Rectal smooth muscle tissue (tissue), 1 donor: ENCODE data around the gene EVX1.

Experiments used
- H3K27ac ChIP-seq: one replicate; pipeline ENCODE4 v1.7.0; 2013; ENCODE audit warnings: low read depth, low read length, inconsistent platforms
- H3K27me3 ChIP-seq: one replicate; pipeline ENCODE4 v1.7.0; 2013; ENCODE audit warnings: low read length; ENCODE audit not compliant: control insufficient read depth, insufficient read depth
- H3K36me3 ChIP-seq: one replicate; pipeline ENCODE4 v1.7.0; 2013; ENCODE audit warnings: low read length; ENCODE audit not compliant: control insufficient read depth, insufficient read depth
- H3K4me1 ChIP-seq: one replicate; pipeline ENCODE4 v1.7.0; 2013; ENCODE audit warnings: low read length; ENCODE audit not compliant: control insufficient read depth, insufficient read depth
- H3K4me3 ChIP-seq: one replicate; pipeline ENCODE4 v1.7.0; 2013; ENCODE audit warnings: low read length
- H3K9ac ChIP-seq: one replicate; pipeline ENCODE4 v1.7.0; 2013; ENCODE audit warnings: low read length

Gene EVX1

GRCh38 chr7:27251136-27251651 is 8.6 kb downstream of the EVX1 start:
- H3K4me1 ChIP-seq = peaks cover 2% of the 10 kb centered on the region
- H3K27ac ChIP-seq = no peak overlapping the region
- H3K36me3 ChIP-seq = no peaks in the 10 kb centered on the region
- H3K27me3 ChIP-seq = peaks cover 55% of the 10 kb centered on the region
- no peak overlapping the region for H3K4me3 ChIP-seq
- H3K9ac ChIP-seq = no peak overlapping the region

- H3K27me3 ChIP-seq = peaks cover 50% of the 10 kb centered on the region
- H3K9ac ChIP-seq = no peak overlapping the region
- H3K36me3 ChIP-seq = no peaks in the 10 kb centered on the region
- no peak overlapping the region for H3K27ac ChIP-seq
- H3K4me1 ChIP-seq = peaks cover 2% of the 10 kb centered on the region
- H3K4me3 ChIP-seq = no peak overlapping the region
Observed at GRCh38 chr7:27251652-27252590, 9.3 kb downstream of the EVX1 start.

- Histone ChIP-seq H3K36me3 (no peaks in the 10 kb centered on the region), H3K27ac (no peak overlapping the region), H3K4me3 (no peak overlapping the region), H3K9ac (no peak overlapping the region), H3K4me1 (peaks cover 2% of the 10 kb centered on the region), H3K27me3 (peaks cover 27% of the 10 kb centered on the region)
Observed at GRCh38 chr7:27254625-27255024, 12.0 kb downstream of the EVX1 start.

- H3K36me3 ChIP-seq = no peaks in the 10 kb centered on the region
- no peaks in the 10 kb centered on the region for H3K4me1 ChIP-seq
- H3K4me3 ChIP-seq = no peak overlapping the region
- H3K9ac ChIP-seq = no peak overlapping the region
- no peak overlapping the region for H3K27ac ChIP-seq
- H3K27me3 ChIP-seq = no peaks in the 10 kb centered on the region
Observed at GRCh38 chr7:27260211-27260610, 17.6 kb downstream of the EVX1 start.

GRCh38 chr7:27262121-27262520 is 19.5 kb downstream of the EVX1 start:
- Histone ChIP-seq H3K27ac (no peak overlapping the region), H3K27me3 (no peaks in the 10 kb centered on the region), H3K36me3 (no peaks in the 10 kb centered on the region), H3K9ac (no peak overlapping the region), H3K4me1 (no peaks in the 10 kb centered on the region), H3K4me3 (no peak overlapping the region)

- Histone ChIP-seq H3K4me1 (no peaks in the 10 kb centered on the region), H3K27ac (no peak overlapping the region), H3K4me3 (no peak overlapping the region), H3K9ac (no peak overlapping the region), H3K36me3 (no peaks in the 10 kb centered on the region), H3K27me3 (no peaks in the 10 kb centered on the region)
Observed at GRCh38 chr7:27263781-27264180, 21.2 kb downstream of the EVX1 start.

GRCh38 chr7:27269455-27269854 is 26.9 kb downstream of the EVX1 start:
- H3K27ac ChIP-seq = no peak overlapping the region
- no peak overlapping the region for H3K9ac ChIP-seq
- no peaks in the 10 kb centered on the region for H3K27me3 ChIP-seq
- H3K4me3 ChIP-seq = no peak overlapping the region
- no peaks in the 10 kb centered on the region for H3K36me3 ChIP-seq
- no peaks in the 10 kb centered on the region for H3K4me1 ChIP-seq

GRCh38 chr7:27271384-27271783 is 28.8 kb downstream of the EVX1 start:
- Histone ChIP-seq H3K27ac (no peak overlapping the region), H3K9ac (no peak overlapping the region), H3K36me3 (no peaks in the 10 kb centered on the region), H3K4me3 (no peak overlapping the region), H3K27me3 (no peaks in the 10 kb centered on the region), H3K4me1 (no peaks in the 10 kb centered on the region)

- Histone ChIP-seq H3K27me3 (no peaks in the 10 kb centered on the region), H3K4me1 (no peaks in the 10 kb centered on the region), H3K36me3 (no peaks in the 10 kb centered on the region), H3K27ac (no peak overlapping the region), H3K4me3 (no peak overlapping the region), H3K9ac (no peak overlapping the region)
Observed at GRCh38 chr7:27277628-27278027, 35.0 kb downstream of the EVX1 start.

GRCh38 chr7:27283558-27283957 is 41.0 kb downstream of the EVX1 start:
- H3K27me3 ChIP-seq = no peaks in the 10 kb centered on the region
- no peaks in the 10 kb centered on the region for H3K4me1 ChIP-seq

GRCh38 chr7:27295236-27295635 is 52.6 kb downstream of the EVX1 start:
- Histone ChIP-seq H3K36me3 (no peaks in the 10 kb centered on the region), H3K27me3 (no peaks in the 10 kb centered on the region), H3K4me3 (no peak overlapping the region), H3K9ac (no peak overlapping the region), H3K27ac (no peak overlapping the region), H3K4me1 (no peaks in the 10 kb centered on the region)

More at GRCh38 chr7:27283558-27283957, 41.0 kb downstream of the EVX1 start:
- no peak overlapping the region for H3K27ac ChIP-seq
- no peaks in the 10 kb centered on the region for H3K36me3 ChIP-seq
- no peak overlapping the region for H3K9ac ChIP-seq
- no peak overlapping the region for H3K4me3 ChIP-seq

GRCh38 chr7:27297356-27297755 is 54.8 kb downstream of the EVX1 start:
- no peak overlapping the region for H3K27ac ChIP-seq
- no peaks in the 10 kb centered on the region for H3K36me3 ChIP-seq
- no peaks in the 10 kb centered on the region for H3K27me3 ChIP-seq
- no peaks in the 10 kb centered on the region for H3K4me1 ChIP-seq
- no peak overlapping the region for H3K4me3 ChIP-seq
- no peak overlapping the region for H3K9ac ChIP-seq
